NCI-H2029 (cell line): ENCODE data around the gene MACROH2A1.

Source experiments
- DNase-seq: peaks from one replicate; lab custom pipeline; 2025; lab: John Stamatoyannopoulos, UW

The MACROH2A1 gene

GRCh38 chr5:135435467-135436330, 36.7 kb upstream of the MACROH2A1 start:
- no peak for DNase-seq

DNA sequence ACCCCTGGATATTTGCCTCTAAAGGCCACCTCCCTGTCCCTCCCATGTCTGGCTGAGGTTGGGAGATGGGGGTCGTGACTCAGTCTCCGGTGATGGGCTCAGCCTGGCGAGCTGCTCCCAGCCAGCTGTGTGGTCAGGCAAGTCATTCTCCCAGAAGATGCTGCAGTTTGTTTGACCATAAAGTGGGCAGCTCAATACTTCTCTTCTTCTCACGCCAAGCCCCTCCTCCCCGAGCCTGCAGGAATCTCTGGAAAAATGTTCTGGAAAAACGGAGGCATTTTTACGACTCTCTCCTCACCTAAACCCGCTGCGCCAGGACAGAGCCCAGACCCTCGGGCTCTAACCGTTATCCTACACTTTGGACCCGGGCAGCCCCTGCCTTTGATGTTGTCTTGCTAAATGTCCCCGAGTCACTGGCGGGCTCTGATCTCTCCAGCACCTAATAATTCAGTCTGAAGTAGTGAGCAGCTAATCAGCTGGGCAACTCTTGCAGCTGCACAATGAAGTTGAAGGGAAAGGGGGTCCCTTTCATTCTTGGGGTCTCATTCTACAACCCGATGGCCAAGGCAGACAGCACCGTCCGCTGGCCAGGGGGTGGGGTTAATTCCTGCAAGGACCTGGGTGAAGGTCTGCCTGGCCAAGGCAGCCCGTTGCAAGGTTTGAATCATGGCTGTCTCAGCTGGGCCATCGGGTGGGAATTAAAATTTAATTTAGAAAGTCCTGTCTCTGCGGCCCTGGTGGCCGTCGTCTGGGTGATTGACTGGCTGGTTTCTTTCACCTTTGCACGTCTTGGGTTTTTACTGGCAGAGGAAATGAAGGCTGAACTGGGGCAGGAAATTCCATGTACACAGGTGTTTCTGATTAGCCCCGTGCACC, 35.8 kb upstream of the MACROH2A1 start:
- DNase-seq: no peak

GRCh38 chr5:135433681-135434426, 34.8 kb upstream of the MACROH2A1 start:
- no peak for DNase-seq

GRCh38 chr5:135432113-135432512, 33.1 kb upstream of the MACROH2A1 start:
- DNase-seq: no peak

GRCh38 chr5:135430135-135430437, 31.1 kb upstream of the MACROH2A1 start:
- DNase-seq: no peak

DNA sequence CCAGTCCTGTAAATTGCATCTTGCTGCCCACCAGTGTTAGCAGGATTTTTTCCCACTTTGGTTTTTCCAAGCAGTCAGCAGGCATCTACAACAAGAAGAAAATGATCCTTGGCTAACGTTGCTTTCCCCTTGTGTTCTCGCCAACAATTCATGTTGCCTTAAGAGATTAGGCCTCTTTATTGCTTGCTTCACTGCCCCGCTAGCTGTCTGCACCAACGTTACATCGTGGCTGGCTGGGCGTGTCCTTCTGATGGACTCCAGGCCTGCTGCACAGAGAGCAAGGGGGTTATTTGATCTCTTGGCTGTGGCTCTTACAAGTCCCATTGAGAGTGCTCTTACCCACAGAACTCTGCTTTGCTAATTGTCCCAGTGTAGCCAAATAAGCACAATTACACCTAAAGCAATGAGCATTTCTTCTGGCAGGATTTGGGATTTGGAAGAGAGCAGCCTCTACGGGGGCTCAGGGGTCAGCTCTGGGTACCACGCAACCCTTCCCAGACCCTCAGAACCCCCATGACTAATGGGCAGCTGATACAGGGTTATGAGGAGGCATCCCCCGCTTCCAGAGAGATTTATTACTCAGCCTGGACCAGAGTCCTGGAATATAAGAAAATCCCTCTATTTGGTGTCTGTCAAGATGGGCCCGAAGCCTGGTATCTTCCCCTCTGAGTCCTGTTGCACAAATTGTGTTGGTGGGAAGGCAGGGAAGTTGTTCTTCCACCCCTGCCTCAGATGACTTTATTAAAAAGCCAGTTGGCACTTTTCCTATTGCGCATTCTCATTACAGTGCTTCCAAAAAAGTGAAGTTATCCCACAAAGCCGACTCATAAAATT, 30.5 kb upstream of the MACROH2A1 start:
- peak; percentile 48 for DNase-seq

GRCh38 chr5:135428586-135428985, 29.6 kb upstream of the MACROH2A1 start:
- DNase-seq: no peak

DNA sequence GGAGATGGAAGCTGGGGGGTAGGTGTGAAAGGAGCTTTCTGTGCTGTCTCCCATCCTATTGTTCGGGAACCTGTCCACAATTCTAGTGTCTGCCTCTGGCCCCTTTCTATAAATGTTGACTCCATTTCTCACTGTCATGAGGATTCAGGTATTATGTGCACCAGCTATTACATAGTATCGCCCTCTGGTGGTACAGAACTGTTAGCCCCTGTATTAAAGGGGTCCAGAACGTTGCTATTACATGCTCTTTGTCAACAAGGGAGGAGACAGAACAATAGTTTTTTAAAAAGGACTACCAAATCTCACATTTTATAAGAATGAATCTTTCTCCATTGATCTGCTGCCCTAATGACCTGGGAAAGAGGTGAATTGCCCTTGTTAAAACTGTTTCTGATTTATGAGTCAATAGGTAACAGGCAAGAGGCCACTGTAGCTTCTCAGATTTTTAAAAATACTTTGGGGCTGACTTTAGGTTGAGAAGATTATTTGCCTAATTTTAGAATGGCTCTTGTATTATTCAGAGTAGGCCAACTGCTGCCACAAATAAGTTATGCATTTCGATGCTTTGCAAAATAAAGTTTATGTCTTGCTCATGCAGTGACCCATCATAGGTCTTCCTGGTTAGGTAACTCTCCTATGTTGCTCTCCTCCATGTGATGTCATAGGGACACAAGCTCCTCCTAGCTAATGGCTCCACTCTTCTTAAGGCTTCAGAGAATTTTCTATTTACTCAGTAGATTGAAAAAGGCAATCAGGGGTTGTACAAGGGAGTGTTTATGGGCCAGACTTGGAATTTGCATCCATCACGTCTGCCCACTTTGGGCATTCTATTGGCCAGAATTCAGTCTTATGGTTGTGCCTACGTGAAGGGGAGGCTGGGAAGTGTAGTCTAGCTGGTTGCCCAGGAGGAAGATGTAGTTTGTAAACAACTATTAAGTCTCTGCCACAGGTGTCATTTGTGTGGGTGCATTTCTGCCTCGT, 27.4 kb upstream of the MACROH2A1 start:
- DNase-seq: peak; percentile 56

GRCh38 chr5:135425641-135426040, 26.6 kb upstream of the MACROH2A1 start:
- no peak for DNase-seq

- no peak for DNase-seq
Observed at GRCh38 chr5:135423846-135424168, 24.8 kb upstream of the MACROH2A1 start.

DNA sequence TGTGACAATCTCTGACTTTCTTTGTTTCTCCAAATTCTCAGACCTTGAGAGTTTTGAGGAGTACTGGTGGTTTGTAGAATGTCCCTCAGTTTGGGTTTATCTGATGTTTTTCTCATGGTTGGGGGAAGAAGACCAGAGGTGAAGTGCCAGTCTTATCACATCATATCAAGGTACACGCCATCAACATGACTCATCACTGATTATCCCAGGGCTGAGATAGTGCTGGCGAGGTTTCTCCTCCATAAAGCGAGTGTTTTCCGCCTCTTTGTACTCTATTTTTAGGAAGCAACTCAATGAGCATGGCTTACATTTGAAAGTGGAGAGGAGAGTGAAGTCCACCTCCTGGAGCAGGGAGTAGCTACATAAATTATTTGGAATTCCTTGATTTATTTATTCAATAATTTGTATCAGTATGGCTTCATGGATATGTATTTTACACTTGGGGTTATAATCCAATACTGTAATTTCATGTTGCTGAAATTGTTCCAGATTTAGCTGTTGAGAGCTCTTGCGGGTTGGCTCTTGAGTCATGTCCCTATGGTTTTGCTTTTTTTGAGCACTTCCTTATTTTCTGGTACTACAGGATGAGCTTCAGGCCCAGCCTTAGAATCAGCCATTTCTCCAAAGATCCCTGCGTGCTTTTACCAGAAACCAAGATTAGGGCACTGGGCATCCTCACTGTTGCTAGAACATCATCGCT, 24.3 kb upstream of the MACROH2A1 start:
- DNase-seq: no peak

GRCh38 chr5:135422419-135422818, 23.4 kb upstream of the MACROH2A1 start:
- no peak for DNase-seq

DNA sequence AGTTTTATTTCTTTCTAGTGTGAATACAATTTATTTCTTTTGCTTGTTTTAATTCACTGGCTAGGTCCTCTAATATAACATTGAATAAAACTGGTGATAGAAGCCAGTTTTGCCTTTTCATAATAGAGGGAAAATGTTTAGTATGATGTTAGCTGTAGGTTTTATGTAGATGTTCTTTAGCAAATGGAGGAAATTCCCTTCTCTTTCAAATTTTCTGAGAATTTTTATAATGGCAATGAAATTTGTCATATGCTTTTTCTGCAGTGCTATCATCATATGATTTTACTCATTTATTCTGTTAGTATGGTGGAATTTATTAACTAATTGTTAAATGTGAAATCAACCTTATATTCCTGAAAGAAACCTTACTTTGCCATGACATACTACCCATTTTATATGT, 18.1 kb upstream of the MACROH2A1 start:
- no peak for DNase-seq

DNA sequence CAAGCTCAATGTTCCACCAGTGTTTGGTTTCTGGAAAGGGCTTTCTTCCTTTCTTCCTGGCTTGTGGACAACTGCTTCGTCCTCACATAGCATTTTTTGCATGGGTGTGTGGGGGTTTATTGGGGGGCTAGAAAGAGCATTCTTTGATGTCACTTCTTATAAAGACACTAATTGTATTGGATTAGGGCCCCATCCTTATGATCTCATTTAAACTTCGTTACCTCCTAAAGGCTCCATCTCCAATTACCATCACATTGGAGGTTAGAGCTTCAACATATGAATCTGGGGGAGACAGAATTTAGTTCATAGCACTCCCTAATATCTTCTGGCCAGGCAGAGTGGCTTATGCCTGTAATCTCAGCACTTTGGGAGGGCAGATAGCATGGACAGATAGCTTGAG, 6.1 kb upstream of the MACROH2A1 start:
- DNase-seq: no peak

DNA sequence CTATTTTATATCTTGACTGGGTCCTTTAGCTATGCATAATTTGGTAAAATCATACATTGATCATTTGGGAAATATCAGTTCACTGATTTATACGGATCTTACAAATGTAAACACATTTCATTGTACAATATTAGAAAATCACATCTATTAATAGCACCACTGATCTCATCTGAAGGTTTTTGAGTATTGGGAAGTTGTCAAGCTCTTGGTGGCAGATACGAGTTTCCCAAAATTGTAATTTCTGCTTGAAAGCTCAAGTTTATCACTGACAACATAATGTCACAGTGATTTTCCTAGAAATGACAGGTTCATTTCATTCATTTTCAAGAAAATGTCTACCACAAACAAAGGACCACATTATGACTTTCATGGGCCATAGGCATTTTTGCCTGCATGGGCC, 3.0 kb upstream of the MACROH2A1 start:
- DNase-seq: no peak

DNA sequence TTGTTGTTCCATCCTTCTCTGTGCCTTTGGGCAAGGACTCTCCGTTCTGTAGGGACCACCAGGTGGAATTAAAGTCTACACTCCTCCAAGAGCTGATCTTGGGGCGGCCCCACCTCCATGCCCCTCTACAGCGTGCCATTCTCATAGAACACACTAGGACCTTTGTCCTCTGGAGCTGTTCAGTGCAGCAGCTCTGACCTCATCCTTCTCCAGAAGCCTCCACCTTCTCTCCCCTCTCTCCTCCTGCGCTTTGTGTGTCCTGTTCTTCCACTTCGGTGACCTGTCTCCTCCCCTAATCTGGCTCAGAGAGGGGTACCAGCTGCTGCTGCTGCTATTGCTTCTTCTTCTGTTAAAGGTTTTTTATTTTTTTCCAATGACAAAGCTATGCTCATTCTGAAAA, 1.8 kb upstream of the MACROH2A1 start:
- DNase-seq: no peak

- DNase-seq: no peak
Observed at GRCh38 chr5:135399794-135400542, 937 bp upstream of the MACROH2A1 start.

GRCh38 chr5:135398160-135398854, 724 bp downstream of the MACROH2A1 start:
- peak; percentile 83 for DNase-seq

- DNase-seq: no peak
Observed at GRCh38 chr5:135397084-135397483, 1.9 kb downstream of the MACROH2A1 start.
